Testis (tissue), 2 donors: ENCODE data around the gene ZEB2.

ENCODE experiments used
- CTCF ChIP-seq, 3 experiments: fragments of 450-650 bp in 2 of 3; fragments of 200-600 bp in 1 of 3; sonication (generic) in 1 of 3; IDR thresholded peaks; one replicate each; pipeline ENCODE4 v1.5.1; 2016 to 2019; ENCODE audit warnings: antibody characterized with exemption in 3 of 3, mild to moderate bottlenecking in 2 of 3, moderate library complexity in 1 of 3
- POLR2A ChIP-seq: fragments of 450-650 bp; IDR thresholded peaks from one replicate; pipeline ENCODE4 v1.6.1; 2017; ENCODE audit warnings: antibody characterized with exemption, mild to moderate bottlenecking, moderate library complexity

DNA sequence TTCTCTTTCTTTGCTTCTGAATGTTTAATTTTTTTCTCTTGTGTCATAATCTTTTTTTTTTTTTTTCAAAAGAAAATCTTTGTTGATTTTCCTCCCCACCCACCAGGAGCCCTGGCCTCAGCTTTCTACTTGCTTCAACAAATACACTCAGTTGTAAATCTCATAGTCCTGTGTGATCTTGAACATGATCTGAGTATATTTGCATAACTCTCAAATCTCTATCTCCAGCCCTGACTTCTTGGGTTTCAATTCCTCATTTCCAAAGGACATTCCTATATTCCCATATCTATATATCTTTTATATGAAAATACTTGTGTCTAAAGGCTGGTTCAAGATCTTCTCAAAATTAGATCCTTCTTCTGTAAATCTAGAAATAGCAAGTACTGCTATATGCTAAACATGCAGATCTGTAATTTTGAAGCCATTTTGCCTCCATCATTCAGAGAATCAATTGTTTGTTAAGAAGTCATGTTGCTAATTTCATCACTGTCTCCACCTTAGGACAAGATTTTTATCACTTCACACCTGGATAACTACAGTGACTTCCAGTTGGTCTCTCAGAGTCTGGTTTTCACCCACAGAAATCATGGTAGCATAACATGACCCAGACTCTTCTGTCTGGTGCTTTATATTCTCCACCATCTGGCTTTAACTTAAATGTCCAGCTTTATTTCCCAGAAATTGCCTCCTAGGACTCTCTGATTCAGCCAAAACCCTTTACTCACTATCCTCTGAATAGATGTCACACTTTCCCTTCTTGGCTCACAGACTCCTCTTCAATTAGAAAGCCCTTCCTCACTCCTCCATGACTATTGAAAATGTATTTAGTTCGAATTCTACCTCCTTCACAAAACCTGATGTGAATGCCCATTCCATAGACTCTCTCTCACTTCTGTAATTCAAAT is 98.1 kb downstream of the ZEB2 start:
- TF ChIP-seq CTCF (IDR thresholded peaks at IDR 0.05) (no peak), POLR2A (no peak)
